HepG2 (cell line): ENCODE results near the gene JPT1. TPM values are rescaled to one million over a fixed set of nuclear protein-coding genes. Genes with fewer than 3 reads are reported as not detected.
A peak's percentile ranks its signal among the peaks of the same experiment; 100 is the strongest.

Experiments
- ATF4 ChIP-seq, 2 experiments: fragments of 450-650 bp in 1 of 2; sonication (generic) in 1 of 2; formaldehyde crosslinking; IDR thresholded peaks; 2 replicates each; pipeline versions ENCODE4 v1.5.0 to v1.8.0; 2020 to 2022; ENCODE audit warnings: mild to moderate bottlenecking in 1 of 2, missing genetic modification reagents in 1 of 2
- DBP ChIP-seq: sonication (generic); formaldehyde crosslinking; IDR thresholded peaks from 2 replicates; pipeline ENCODE4 v1.4.0; 2020; ENCODE audit warnings: missing genetic modification reagents; ENCODE audit errors: not compliant biosample characterization
- ELK4 ChIP-seq: sonication (generic); formaldehyde crosslinking; IDR thresholded peaks from 2 replicates; pipeline ENCODE4 v1.9.0; 2021; ENCODE audit warnings: missing genetic modification reagents, borderline replicate concordance
- GFI1 ChIP-seq: sonication (generic); formaldehyde crosslinking; IDR thresholded peaks from 2 replicates; pipeline ENCODE4 v1.5.0; 2020; ENCODE audit warnings: missing genetic modification reagents, mild to moderate bottlenecking, borderline replicate concordance
- HMGXB3 ChIP-seq: sonication (generic); formaldehyde crosslinking; IDR thresholded peaks from 2 replicates; pipeline ENCODE4 v1.4.0; 2020; ENCODE audit warnings: missing genetic modification reagents, borderline replicate concordance
- HMGXB4 ChIP-seq, 2 experiments: sonication (generic) in 1 of 2; formaldehyde crosslinking in 1 of 2; IDR thresholded peaks; 2 replicates each; pipeline versions ENCODE4 v1.4.0 to v1.6.1; 2018 to 2020; ENCODE audit warnings: missing genetic modification reagents in 2 of 2, borderline replicate concordance in 1 of 2, low read depth in 1 of 2, mild to moderate bottlenecking in 1 of 2, missing biosample characterization in 1 of 2
- HOXD1 ChIP-seq: sonication (generic); formaldehyde crosslinking; IDR thresholded peaks from 2 replicates; pipeline ENCODE4 v1.5.0; 2020; ENCODE audit warnings: missing genetic modification reagents
- MAX ChIP-seq: IDR thresholded peaks from 2 replicates; pipeline ENCODE4 v1.6.1; 2012; ENCODE audit warnings: inconsistent platforms
- NFKB2 ChIP-seq: sonication (generic); formaldehyde crosslinking; IDR thresholded peaks from 2 replicates; pipeline ENCODE4 v1.4.0; 2020; ENCODE audit warnings: missing genetic modification reagents, borderline replicate concordance
- PHF21A ChIP-seq: sonication (generic); formaldehyde crosslinking; IDR thresholded peaks from 2 replicates; pipeline ENCODE4 v1.5.0; 2020; ENCODE audit warnings: mild to moderate bottlenecking, missing genetic modification reagents
- PLRG1 ChIP-seq: fragments of 450-650 bp; conservative IDR thresholded peaks from 2 replicates; pipeline ENCODE4 v1.6.1; 2016
- SP140L ChIP-seq: sonication (generic); formaldehyde crosslinking; IDR thresholded peaks from 2 replicates; pipeline ENCODE4 v1.4.0; 2020; ENCODE audit warnings: missing genetic modification reagents, borderline replicate concordance
- ZBTB46 ChIP-seq: sonication (generic); formaldehyde crosslinking; IDR thresholded peaks from 2 replicates; pipeline ENCODE4 v1.4.0; 2020; ENCODE audit warnings: mild to moderate bottlenecking, missing genetic modification reagents, borderline replicate concordance
- ZC3H4 ChIP-seq: sonication (generic); formaldehyde crosslinking; IDR thresholded peaks from 2 replicates; pipeline ENCODE4 v1.4.0; 2020; ENCODE audit warnings: missing genetic modification reagents, borderline replicate concordance
- ZSCAN22 ChIP-seq: sonication (generic); formaldehyde crosslinking; IDR thresholded peaks from 2 replicates; pipeline ENCODE4 v1.4.0; 2020; ENCODE audit warnings: mild to moderate bottlenecking, missing genetic modification reagents
- polyA plus RNA-seq, 8 experiments: library from polyadenylated mRNA; depleted of rRNA in 3 of 8; stranded (reverse) in 7 of 8; unstranded in 1 of 8; fragments of >200 nt; fragmentation: Illumina TruSeq in 4 of 8; extraction: Trizol in 4 of 8; gene quantifications; 2 replicates each; pipeline versions ENCODE4 v1.2.1 to v1.2.3, GENCODE V29; 2011 to 2016; ENCODE audit warnings: low read depth in 4 of 8, missing spikeins in 1 of 8, mixed read lengths in 1 of 8; ENCODE audit not compliant: insufficient read depth in 1 of 8
- total RNA-seq, 5 experiments: library from RNA; depleted of rRNA; stranded (reverse); fragments of >200 nt; fragmentation: Illumina TruSeq; extraction: Trizol; gene quantifications; 2 replicates each; pipeline ENCODE4 v1.2.3, GENCODE V29; 2016; ENCODE audit warnings: low read depth in 1 of 5

The JPT1 gene
- total and polyA plus RNA-seq, 2 of the 13 experiments (the other 11 are each of a cell fraction or from before 2014, with no cell fraction given): 43.3 to 256 TPM

- TF ChIP-seq ATF4 (CRISPR knock-in tag; IDR thresholded peaks at IDR 0.05): no peak
- no peak for TF ChIP-seq ZC3H4 (CRISPR knock-in tag)
- no peak for TF ChIP-seq GFI1
- TF ChIP-seq ZBTB46 (CRISPR knock-in tag): no peak
- peak; percentile 87 to 88; a peak in 3 of 4 replicates for TF ChIP-seq HMGXB4 (CRISPR knock-in tag; IDR thresholded peaks at IDR 0.05; ENCODE audit: borderline replicate concordance in 1 of 2, low read depth in 1 of 2)
- TF ChIP-seq HMGXB3 (CRISPR knock-in tag): no peak
- peak; percentile 71; the same call in 1 of the 2 replicates for TF ChIP-seq NFKB2 (CRISPR knock-in tag)
- TF ChIP-seq MAX: peak; percentile 26; the same call in 1 of the 2 replicates
- TF ChIP-seq HOXD1 (CRISPR knock-in tag): no peak
- TF ChIP-seq SP140L (CRISPR knock-in tag): no peak
- no peak for TF ChIP-seq PLRG1
- TF ChIP-seq ZSCAN22 (CRISPR knock-in tag): 0 out of 2 replicates have a peak, but pooled peaks have one; percentile 42
- TF ChIP-seq PHF21A: no peak
- no peak for TF ChIP-seq DBP (CRISPR knock-in tag)
- no peak for TF ChIP-seq ELK4 (CRISPR knock-in tag)
Measured at GRCh38 chr17:75113798-75114551, 40.3 kb downstream of the JPT1 start (continued).
